ENCODE results near the gene CYFIP2. TPM values are rescaled to one million over a fixed set of nuclear protein-coding genes. Genes with fewer than 3 reads are reported as not detected.

CYFIP2 gene
- total RNA-seq, 1 donor from 2014 or later, result 59.2 TPM

GRCh38 chr5:157384971-157385709 lies 119.2 kb downstream of the CYFIP2 start:
- TF ChIP-seq, protein P1, sequence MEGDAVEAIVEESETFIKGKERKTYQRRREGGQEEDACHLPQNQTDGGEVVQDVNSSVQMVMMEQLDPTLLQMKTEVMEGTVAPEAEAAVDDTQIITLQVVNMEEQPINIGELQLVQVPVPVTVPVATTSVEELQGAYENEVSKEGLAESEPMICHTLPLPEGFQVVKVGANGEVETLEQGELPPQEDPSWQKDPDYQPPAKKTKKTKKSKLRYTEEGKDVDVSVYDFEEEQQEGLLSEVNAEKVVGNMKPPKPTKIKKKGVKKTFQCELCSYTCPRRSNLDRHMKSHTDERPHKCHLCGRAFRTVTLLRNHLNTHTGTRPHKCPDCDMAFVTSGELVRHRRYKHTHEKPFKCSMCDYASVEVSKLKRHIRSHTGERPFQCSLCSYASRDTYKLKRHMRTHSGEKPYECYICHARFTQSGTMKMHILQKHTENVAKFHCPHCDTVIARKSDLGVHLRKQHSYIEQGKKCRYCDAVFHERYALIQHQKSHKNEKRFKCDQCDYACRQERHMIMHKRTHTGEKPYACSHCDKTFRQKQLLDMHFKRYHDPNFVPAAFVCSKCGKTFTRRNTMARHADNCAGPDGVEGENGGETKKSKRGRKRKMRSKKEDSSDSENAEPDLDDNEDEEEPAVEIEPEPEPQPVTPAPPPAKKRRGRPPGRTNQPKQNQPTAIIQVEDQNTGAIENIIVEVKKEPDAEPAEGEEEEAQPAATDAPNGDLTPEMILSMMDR (conservative IDR thresholded peaks at IDR 0.05; ENCODE audit: low read depth, low read length), result no peak
- DNase-seq (ENCODE audit: low read depth), result peak; percentile 94
- no peak overlapping the region for H3K4me3 ChIP-seq (ENCODE audit: low read depth, low read length)

GRCh38 chr5:157387041-157387563 lies 121.2 kb downstream of the CYFIP2 start:
- no peak for DNase-seq (ENCODE audit: low read depth)
- TF ChIP-seq, protein P1 (conservative IDR thresholded peaks at IDR 0.05; ENCODE audit: low read depth, low read length), result no peak
- no peak overlapping the region for H3K4me3 ChIP-seq (ENCODE audit: low read depth, low read length)

GRCh38 chr5:157387683-157388093 lies 121.8 kb downstream of the CYFIP2 start:
- DNase-seq (ENCODE audit: low read depth), result peak; percentile 45
- H3K4me3 ChIP-seq (ENCODE audit: low read depth, low read length), result no peak overlapping the region
- TF ChIP-seq, protein P1 (conservative IDR thresholded peaks at IDR 0.05; ENCODE audit: low read depth, low read length), result no peak

DNA sequence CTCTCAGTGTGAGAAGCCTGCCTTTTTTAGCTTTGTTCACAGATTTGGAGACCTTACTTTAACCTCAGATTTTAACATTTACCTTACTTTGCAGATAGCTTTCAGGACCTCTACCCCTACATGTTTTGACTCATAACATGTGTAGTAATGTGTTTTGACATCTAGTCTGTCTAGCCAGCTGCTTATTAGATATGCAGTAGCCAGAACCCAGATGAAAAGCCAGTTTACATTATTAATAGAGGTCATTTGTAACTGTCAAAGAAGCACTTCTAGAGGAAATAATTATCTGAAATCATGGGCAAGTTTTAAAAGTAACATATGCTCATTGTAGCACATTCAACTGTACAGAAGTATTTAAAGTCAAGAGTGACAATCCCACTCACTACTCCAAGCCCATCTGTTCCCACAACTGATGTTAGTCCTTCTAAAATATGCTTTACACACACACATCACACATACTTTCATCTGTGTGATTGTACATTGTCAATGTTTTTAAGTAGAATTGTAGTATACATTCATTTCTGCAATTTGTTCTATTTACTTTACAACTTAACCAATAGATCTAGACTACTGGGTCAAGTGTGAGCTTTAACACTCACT lies 122.3 kb downstream of the CYFIP2 start:
- TF ChIP-seq, protein P1 (conservative IDR thresholded peaks at IDR 0.05; ENCODE audit: low read depth, low read length), result no peak
- no peak overlapping the region for H3K4me3 ChIP-seq (ENCODE audit: low read depth, low read length)
- no peak for DNase-seq (ENCODE audit: low read depth)

DNA sequence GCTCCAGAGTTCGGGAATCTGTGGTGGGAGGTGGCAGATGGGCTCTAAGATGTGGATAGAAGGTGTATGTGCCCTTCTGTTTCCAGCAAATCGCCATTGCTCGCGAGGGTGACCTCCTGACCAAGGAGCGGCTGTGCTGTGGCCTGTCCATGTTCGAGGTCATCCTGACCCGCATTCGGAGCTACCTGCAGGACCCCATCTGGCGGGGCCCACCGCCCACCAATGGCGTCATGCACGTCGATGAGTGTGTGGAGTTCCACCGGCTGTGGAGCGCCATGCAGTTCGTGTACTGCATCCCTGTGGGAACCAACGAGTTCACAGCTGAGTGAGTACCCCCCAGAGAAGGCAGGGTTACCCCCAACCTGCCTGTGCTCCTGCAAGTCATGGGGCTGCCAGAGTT lies 123.2 kb downstream of the CYFIP2 start:
- TF ChIP-seq, protein P1 (conservative IDR thresholded peaks at IDR 0.05; ENCODE audit: low read depth, low read length), result no peak
- H3K4me3 ChIP-seq (ENCODE audit: low read depth, low read length), result no peak overlapping the region
- no peak for DNase-seq (ENCODE audit: low read depth)

DNA sequence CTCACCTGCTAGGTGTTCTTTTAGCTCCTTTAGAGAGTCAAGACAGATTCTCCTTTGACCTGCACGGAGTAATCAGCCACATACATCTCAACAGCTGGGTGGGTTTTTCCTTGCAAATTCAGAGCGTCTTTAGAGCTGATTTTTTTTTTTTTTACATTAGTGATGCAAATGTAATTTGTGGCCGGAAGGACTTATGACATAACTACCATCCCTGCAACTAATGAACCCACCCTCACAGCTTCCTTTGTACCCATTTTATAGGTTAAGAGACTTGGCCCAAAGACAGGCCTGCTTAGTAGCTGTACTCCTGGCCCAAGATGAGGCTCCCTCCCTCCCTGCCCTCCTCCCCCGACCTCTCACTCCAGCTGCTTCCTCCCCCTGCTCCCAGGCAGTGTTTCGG lies 124.2 kb downstream of the CYFIP2 start:
- DNase-seq (ENCODE audit: low read depth), result no peak
- H3K4me3 ChIP-seq (ENCODE audit: low read depth, low read length), result no peak overlapping the region
- TF ChIP-seq, protein P1 (conservative IDR thresholded peaks at IDR 0.05; ENCODE audit: low read depth, low read length), result no peak
